Hepatic stellate cell (primary cell): ENCODE measurements around the gene IL16.
"Not testable (repeated sequence)": the region's sequence is repeated elsewhere in the genome, so short reads cannot be mapped to it uniquely, and the experiment has no call there.

Source experiments
- DNase-seq: peaks from one replicate; pipeline ENCODE4 v3.0.0; 2011; ENCODE audit warnings: low spot score

The IL16 gene

GRCh38 chr15:81314378-81314777, 117.7 kb downstream of the IL16 start:
- no peak for DNase-seq

DNA sequence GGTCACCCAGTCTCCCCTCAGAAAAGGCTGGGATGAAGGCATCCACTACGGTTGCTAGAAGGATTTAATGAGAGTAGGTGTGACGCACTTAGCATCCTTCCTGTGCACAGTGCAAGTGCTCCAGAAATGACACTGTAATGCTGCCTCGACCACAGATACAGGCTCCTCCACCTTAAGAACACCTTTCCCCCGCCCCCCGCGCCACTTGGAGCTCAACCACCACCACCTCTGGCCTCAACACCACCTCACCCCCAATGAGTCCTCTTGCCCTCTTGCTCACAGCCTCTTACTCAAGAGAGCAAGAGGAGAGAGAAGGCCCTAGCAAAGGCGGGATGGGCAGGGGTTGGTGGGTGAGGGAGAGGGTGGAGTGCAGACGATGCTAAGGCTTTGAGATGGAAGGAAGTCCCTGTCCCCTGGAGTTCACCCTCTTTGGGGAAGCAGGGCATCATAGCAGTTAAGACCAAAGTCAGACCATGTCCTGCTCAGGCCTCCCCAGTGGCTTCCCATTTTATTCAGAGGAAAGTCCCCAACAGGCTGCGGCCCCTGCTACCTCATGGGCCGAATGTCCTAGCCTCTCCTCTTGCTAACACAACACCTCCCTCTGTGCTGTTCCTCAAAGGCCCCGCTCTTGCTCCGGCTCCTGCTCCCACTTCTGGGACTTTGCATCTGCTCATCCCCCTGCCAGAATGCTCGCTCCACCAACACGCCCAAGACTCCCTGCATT, 118.9 kb downstream of the IL16 start:
- no peak for DNase-seq

DNA sequence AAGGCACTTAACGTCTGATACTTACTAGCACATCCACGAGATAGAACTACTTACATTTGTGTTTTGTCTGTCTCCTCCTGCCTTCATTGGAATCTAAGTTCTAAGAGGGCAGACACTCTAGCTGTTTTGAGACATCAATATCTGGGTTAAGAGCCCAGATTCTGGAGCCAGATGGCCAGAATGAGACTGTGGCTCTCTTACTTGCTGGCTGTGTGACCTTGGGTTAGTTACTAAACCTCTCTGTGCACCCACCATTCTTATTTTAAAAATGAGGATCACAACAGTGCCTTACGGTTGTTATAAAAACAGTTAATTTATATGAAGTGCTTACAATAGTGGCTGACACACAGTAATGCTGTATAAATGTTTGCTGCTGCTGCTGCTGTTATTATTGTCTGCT, 119.6 kb downstream of the IL16 start:
- no peak for DNase-seq

GRCh38 chr15:81317642-81318017, 121.0 kb downstream of the IL16 start:
- DNase-seq: no peak

DNA sequence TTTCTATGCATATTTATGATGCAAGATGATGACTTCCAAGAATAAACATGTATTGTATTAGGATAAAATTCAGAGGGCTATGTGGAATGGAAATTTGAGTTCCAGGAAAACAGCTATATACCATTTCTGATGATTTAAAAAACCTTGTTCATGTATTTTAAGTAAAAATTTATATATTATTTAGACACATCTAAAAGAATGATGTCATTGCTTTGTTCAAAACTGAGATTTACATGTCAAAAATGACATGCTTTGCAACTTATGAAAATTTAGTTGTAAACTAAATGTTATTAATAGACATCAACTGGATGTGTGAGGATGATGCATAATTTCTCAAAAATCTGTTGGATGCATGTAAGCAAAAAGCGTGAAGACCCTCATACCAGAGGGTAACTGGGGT, 125.0 kb downstream of the IL16 start:
- DNase-seq: no peak

- no peak for DNase-seq
Measured at GRCh38 chr15:81322676-81323253, 126.1 kb downstream of the IL16 start.

DNA sequence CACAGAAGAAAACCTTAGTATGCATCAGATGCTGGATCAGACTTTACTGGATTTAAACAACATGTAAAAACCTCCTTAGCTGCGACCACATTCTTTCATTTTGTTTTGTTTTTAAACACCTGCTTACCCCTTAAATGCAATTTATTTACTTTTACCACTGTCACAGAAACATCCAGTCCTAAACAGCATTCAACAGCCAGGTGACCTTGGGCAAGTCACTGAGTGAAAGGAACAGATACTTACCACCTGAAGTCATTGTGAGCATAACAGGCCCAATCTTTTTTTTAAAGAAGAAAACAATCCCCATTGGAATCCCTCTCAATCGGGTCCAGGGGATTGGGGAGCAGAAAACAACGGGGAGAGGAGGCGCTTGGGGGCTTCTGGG, 126.9 kb downstream of the IL16 start:
- no peak for DNase-seq

GRCh38 chr15:81323944-81324881, 127.5 kb downstream of the IL16 start, which contains the start of gene STARD5:
TSS of gene STARD5 (minus strand) at chr15:81324141. CDS start at chr15:81324099, 42 bp downstream.
- DNase-seq: peak; percentile 97

- no peak for DNase-seq
Measured at GRCh38 chr15:81326466-81327212, 130.0 kb downstream of the IL16 start.

DNA sequence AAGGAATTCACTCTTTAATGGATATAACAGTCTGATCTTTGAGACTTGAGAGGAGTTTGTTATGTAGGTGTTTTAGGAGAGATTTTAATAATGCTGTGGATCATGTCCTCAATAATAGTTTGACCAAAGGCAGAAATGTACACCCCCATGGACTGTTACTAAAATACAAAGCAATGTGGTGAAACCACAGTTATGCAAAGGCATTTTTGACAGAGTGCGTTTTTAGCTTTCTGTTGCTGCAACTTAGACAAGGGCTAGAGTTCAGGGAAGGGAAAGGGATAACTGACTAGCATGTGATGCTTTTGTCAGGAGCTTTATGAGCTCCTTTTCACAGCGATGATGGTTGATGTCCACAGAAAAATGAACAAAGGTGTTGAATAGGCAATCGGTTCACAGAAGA, 130.8 kb downstream of the IL16 start:
- peak; percentile 80 for DNase-seq

DNA sequence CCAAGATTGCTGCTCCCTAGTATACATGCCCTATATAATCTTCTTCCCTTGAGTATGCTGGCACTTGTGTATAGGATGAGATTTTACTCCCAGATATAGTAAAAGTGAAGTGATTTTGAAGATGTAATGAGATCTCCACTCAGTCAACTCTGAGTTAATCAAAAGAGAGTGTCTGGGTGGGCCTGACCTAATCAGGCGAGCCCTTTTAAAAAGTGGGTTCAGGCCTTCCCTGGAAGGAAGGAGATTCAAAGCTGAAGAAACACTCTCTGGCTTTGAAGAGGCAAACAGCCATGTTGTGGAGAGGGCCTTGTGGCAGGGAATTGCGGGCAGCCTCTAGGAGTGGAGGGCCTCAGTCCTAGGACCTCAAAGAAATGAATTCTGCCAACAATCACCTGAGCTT, 132.8 kb downstream of the IL16 start:
- no peak for DNase-seq

DNA sequence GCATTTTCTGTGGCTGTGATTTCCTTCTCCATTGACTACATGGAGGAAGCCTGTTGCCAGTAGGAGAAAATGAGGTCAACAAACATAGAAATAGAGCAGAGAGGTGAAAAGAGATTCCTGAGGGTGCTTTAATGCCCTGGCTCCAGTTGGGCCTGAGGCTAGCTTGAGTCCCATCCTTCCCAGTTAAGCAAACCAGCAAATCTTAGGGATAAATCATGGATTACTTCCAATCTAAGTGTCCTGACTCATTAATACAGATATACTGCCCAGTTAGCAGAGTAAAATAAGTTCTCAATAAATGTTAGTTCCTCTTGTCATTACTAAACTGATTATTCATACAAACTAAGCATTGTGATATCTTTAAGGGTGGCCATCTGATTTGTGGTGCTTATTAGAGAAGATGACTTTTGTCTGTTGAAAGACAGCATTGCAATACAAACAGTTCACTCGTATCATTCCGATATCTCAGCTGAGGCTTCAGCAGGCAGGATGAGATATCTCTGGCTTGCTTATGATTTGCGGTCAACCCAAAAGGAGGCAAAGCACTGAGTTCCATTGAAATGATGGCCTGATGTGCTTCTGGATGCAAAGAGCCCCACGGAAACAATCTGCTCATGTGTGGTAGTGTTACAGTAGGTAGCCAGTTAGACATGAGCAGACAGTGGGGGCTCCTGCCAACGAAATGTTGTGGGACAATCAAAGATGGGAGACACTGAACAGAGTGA, 133.8 kb downstream of the IL16 start:
- no peak for DNase-seq

DNA sequence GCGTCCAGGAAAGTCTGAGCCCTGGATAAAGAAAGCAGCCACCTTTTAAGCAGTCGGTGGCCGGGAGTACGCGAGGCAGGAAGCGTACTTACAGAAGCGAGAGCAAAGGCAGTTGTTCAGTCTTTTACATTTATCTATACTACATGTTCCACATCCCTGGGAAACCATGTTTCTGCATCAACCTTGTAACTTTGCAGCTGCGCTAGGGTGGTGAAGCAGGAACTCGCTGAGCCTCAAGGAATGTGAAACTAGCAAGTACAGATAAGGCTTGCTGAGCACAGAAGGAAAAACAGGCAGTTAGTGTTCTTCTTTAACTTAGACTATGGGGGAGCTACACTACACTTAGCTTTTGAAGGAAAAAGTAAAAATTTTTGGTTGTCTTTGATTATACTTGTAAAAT, 134.5 kb downstream of the IL16 start:
- DNase-seq: not testable (repeated sequence)

GRCh38 chr15:81331600-81331999, 134.9 kb downstream of the IL16 start:
- no peak for DNase-seq

- DNase-seq: no peak
Measured at GRCh38 chr15:81332326-81332725, 135.6 kb downstream of the IL16 start.

GRCh38 chr15:81333363-81333762, 136.7 kb downstream of the IL16 start:
- no peak for DNase-seq

DNA sequence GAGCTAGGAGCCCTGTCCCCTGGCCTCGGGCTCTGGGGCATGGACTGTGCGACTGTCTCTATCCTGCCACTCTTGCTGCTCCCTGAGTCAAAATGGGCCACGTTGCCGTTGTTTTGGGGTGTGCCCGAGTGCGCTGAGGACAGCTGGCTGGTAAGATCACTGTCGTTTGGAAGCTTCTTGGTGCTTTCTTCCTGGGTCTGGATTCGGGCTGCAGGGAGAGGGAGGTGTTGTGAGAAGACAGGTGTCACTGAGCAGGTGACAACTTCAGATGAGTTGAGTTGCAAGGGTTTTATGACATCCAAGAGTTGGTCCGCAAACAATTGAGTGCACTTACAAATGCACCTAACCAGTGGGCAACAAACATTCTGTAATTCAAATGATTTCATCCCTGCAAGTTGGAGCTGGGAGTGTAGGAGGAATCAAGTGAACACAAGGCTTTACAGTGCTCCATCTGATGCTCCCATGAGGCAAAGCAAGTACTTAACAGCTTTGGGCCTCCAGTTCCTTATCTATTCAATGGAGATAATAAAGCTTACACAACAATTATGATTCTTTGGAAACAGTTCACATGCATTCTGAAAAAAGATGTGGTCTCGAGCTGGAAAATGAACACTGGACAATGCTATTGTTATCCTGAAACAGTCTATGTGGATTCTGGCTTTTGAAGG, 138.2 kb downstream of the IL16 start:
- DNase-seq: no peak

- no peak for DNase-seq
Measured at GRCh38 chr15:81335631-81336030, 139.0 kb downstream of the IL16 start.

GRCh38 chr15:81336568-81336967, 139.9 kb downstream of the IL16 start:
- no peak for DNase-seq

DNA sequence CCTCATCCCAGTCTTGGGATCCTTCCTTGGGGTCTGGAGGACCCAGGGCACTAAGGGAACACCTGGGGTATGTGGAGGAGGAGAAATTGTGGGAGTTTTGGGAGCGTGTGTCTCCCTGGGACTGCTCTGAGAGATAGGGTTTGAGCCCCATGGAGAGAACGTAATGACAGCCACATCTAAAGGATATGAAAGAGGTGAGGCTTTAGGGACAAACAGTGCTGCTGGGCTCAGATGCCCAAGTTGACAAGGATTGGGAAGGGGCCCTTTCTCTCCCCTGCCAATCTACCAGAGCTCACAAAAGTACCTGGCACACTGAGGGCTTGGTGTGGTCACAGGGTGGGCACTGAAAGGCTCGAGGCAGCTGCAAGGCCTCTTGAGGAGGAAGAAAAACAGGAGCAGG, 140.6 kb downstream of the IL16 start:
- DNase-seq: no peak

- no peak for DNase-seq
Measured at GRCh38 chr15:81337713-81338157, 141.1 kb downstream of the IL16 start.
